ENCODE measurements around the gene TRIM2.

DNA sequence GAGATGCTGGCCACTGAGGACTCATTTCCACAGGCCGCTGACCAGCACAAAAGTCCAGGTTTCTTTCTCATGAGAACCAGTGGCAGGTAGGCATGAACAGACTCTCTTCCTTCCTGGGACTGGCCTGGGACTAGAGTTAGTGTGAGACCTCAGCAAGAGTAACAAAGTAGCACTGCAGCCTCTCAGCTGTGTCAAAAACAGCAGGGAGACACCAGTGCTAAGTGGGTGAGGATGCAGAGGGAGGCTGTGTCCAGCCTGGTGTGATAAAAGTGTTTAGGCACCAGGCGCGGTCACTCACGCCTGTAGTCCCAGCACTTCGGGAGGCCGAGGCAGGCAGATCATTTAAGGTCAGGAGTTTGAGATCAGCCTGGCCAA, 42.9 kb downstream of the TRIM2 start:
- TF ChIP-seq POLR2A (IDR thresholded peaks at IDR 0.05) = no peak
- TF ChIP-seq, protein P1, sequence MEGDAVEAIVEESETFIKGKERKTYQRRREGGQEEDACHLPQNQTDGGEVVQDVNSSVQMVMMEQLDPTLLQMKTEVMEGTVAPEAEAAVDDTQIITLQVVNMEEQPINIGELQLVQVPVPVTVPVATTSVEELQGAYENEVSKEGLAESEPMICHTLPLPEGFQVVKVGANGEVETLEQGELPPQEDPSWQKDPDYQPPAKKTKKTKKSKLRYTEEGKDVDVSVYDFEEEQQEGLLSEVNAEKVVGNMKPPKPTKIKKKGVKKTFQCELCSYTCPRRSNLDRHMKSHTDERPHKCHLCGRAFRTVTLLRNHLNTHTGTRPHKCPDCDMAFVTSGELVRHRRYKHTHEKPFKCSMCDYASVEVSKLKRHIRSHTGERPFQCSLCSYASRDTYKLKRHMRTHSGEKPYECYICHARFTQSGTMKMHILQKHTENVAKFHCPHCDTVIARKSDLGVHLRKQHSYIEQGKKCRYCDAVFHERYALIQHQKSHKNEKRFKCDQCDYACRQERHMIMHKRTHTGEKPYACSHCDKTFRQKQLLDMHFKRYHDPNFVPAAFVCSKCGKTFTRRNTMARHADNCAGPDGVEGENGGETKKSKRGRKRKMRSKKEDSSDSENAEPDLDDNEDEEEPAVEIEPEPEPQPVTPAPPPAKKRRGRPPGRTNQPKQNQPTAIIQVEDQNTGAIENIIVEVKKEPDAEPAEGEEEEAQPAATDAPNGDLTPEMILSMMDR (IDR thresholded peaks at IDR 0.05) = no peak

All from vagina (tissue), 2 donors.